SU-DHL-6 (cell line): Measurements from ENCODE around the gene RIMBP2.

ENCODE experiments used
- CTCF ChIP-seq: fragments of 200-600 bp; sonication (generic); IDR thresholded peaks from one replicate; pipeline ENCODE4 v1.5.1; 2017; ENCODE audit warnings: antibody characterized with exemption, mild to moderate bottlenecking, low read length, moderate library complexity; ENCODE audit not compliant: insufficient read depth, poor library complexity, severe bottlenecking
- EZH2phosphoT487 ChIP-seq: fragments of 200-600 bp; sonication (generic), shearing (Covaris generic); conservative IDR thresholded peaks from 2 replicates; pipeline ENCODE4 v1.6.1; 2018; ENCODE audit warnings: mild to moderate bottlenecking, antibody characterized with exemption, low read length, moderate library complexity, mixed read lengths

GRCh38 chr12:130705178-130705822 is 10.8 kb downstream of the RIMBP2 start:
- TF ChIP-seq CTCF: no peak
- no peak for TF ChIP-seq EZH2phosphoT487
